CD14-positive monocyte (primary cell): ENCODE measurements around the gene RELCH. TPM values are rescaled to one million over a fixed set of nuclear protein-coding genes. Genes with fewer than 3 reads are reported as not detected.

Source experiments
- DNase-seq, 3 donors: peaks; one replicate each; pipeline ENCODE4 v3.0.0-alpha.2; 2011 to 2022
- H2AFZ ChIP-seq: 2 replicates; pipeline ENCODE4 v1.6.0; 2012; ENCODE audit warnings: mild to moderate bottlenecking, low read depth, low read length, inconsistent platforms; ENCODE audit not compliant: insufficient read depth, poor library complexity, severe bottlenecking
- H3K27ac ChIP-seq, 2 donors: 1 replicate in 1 of 2; 2 replicates in 1 of 2; pipeline ENCODE4 v1.5.1; 2012 to 2013; ENCODE audit warnings: low read length in 2 of 2, control low read depth in 1 of 2, inconsistent platforms in 1 of 2, low read depth in 1 of 2, mild to moderate bottlenecking in 1 of 2
- H3K27me3 ChIP-seq, 2 donors: one replicate each; pipeline versions ENCODE4 v1.6.0 to v1.6.1; 2011 to 2013; ENCODE audit warnings: low read length in 2 of 2; ENCODE audit not compliant: control insufficient read depth in 2 of 2, insufficient read depth in 2 of 2
- H3K36me3 ChIP-seq, 2 donors: replicated peaks in 1 of 2; 1 replicate in 1 of 2; 2 replicates in 1 of 2; pipeline versions ENCODE4 v1.5.1 to v1.6.1; 2012 to 2013; ENCODE audit warnings: low read length in 2 of 2, control low read depth in 1 of 2, inconsistent platforms in 1 of 2, mild to moderate bottlenecking in 1 of 2; ENCODE audit not compliant: insufficient read depth in 2 of 2, control insufficient read depth in 1 of 2
- H3K4me1 ChIP-seq, 2 donors: 1 replicate in 1 of 2; 2 replicates in 1 of 2; pipeline versions ENCODE4 v1.5.1 to v1.6.1; 2012 to 2013; ENCODE audit warnings: low read length in 2 of 2, control low read depth in 1 of 2, inconsistent platforms in 1 of 2, mild to moderate bottlenecking in 1 of 2, moderate library complexity in 1 of 2; ENCODE audit not compliant: insufficient read depth in 2 of 2, control insufficient read depth in 1 of 2
- H3K4me2 ChIP-seq: replicated peaks from 2 replicates; pipeline ENCODE3; 2012; ENCODE audit warnings: low read length, moderate library complexity, mild to moderate bottlenecking; ENCODE audit not compliant: poor library complexity, severe bottlenecking; ENCODE audit errors: extremely low read depth
- H3K4me3 ChIP-seq, 3 experiments: fragments of 200-600 bp in 1 of 3; sonication (generic) in 1 of 3; replicated peaks in 1 of 3; 1 replicate in 2 of 3; 2 replicates in 1 of 3; pipeline ENCODE4 v1.5.1; 2011 to 2013; ENCODE audit warnings: low read length in 3 of 3, mild to moderate bottlenecking in 3 of 3, control low read depth in 2 of 3, low read depth in 2 of 3, inconsistent platforms in 1 of 3, moderate library complexity in 1 of 3
- H3K79me2 ChIP-seq: 2 replicates; pipeline ENCODE4 v1.6.0; 2012; ENCODE audit warnings: mild to moderate bottlenecking, control low read depth, inconsistent platforms, low read length, moderate library complexity; ENCODE audit not compliant: insufficient read depth
- H3K9ac ChIP-seq: 2 replicates; pipeline ENCODE4 v1.6.0; 2017; ENCODE audit warnings: low read length, mild to moderate bottlenecking; ENCODE audit not compliant: insufficient read depth, poor library complexity, severe bottlenecking
- H3K9me3 ChIP-seq, 2 donors: replicated peaks in 1 of 2; 1 replicate in 1 of 2; 2 replicates in 1 of 2; pipeline versions ENCODE4 v1.5.1 to v1.6.1; 2012 to 2013; ENCODE audit warnings: low read length in 2 of 2, control low read depth in 1 of 2; ENCODE audit not compliant: control insufficient read depth in 1 of 2, insufficient read depth in 1 of 2
- H4K20me1 ChIP-seq: 2 replicates; pipeline ENCODE4 v1.6.0; 2012; ENCODE audit warnings: mild to moderate bottlenecking, low read length, control low read depth, moderate library complexity; ENCODE audit not compliant: insufficient read depth
- H3K27ac Mint-ChIP-seq, 7 donors: one replicate each; pipeline ENCODE4 v1.8.0; 2020; ENCODE audit warnings: mild to moderate bottlenecking in 7 of 7, mixed read lengths in 7 of 7, moderate library complexity in 6 of 7, inconsistent platforms in 2 of 7
- H3K27me3 Mint-ChIP-seq, 3 donors: one replicate each; pipeline ENCODE4 v1.8.0; 2021 to 2022; ENCODE audit warnings: low read depth in 3 of 3, mild to moderate bottlenecking in 3 of 3, mixed read lengths in 3 of 3, moderate library complexity in 3 of 3, inconsistent platforms in 1 of 3
- H3K36me3 Mint-ChIP-seq, 2 donors: one replicate each; pipeline ENCODE4 v1.8.0; 2020; ENCODE audit warnings: mixed read lengths in 2 of 2, inconsistent platforms in 1 of 2, mild to moderate bottlenecking in 1 of 2
- H3K4me1 Mint-ChIP-seq: one replicate; pipeline ENCODE4 v1.8.0; 2020; ENCODE audit warnings: mild to moderate bottlenecking, mixed read lengths
- H3K4me3 Mint-ChIP-seq, 2 donors: one replicate each; pipeline ENCODE4 v1.8.0; 2020; ENCODE audit warnings: mild to moderate bottlenecking in 2 of 2, mixed read lengths in 2 of 2, moderate library complexity in 1 of 2
- H3K9me3 Mint-ChIP-seq, 7 donors: one replicate each; pipeline ENCODE4 v1.8.0; 2020 to 2022; ENCODE audit warnings: mixed read lengths in 7 of 7, mild to moderate bottlenecking in 6 of 7, moderate library complexity in 6 of 7, inconsistent platforms in 2 of 7
- WGBS: methylation state at CpG from one replicate; pipeline ENCODE4 v1.1.5; 2013; ENCODE audit warnings: missing lambda C conversion rate; ENCODE audit not compliant: insufficient coverage; 5-methylcytosine and 5-hydroxymethylcytosine counted together
- intact Hi-C, 2 donors: fragments of 100-400 bp; cut with micrococcal nuclease; formaldehyde crosslinking; loops; one replicate each; pipeline versions ENCODE4 v1.15.0 to v1.15.1; 2023
- polyA plus RNA-seq, 3 donors: library from polyadenylated mRNA; depleted of rRNA in 1 of 3; unstranded in 2 of 3; stranded (reverse) in 1 of 3; fragments of 300-500 nt in 2 of 3; fragments of >200 nt in 1 of 3; fragmentation: Illumina TruSeq in 2 of 3; gene quantifications; 1 replicate in 2 of 3; 2 replicates in 1 of 3; pipeline ENCODE4 v1.2.3, GENCODE V29; 2012 to 2021
- TF ChIP-seq, protein P1 (sequence below): fragments of 200-600 bp; IDR thresholded peaks from one replicate; pipeline ENCODE4 v1.8.0; 2022; ENCODE audit warnings: antibody characterized with exemption, mild to moderate bottlenecking

RELCH gene
- polyA plus RNA-seq, 3 donors, result 3.8 to 30.4 (median 4.9) TPM

DNA sequence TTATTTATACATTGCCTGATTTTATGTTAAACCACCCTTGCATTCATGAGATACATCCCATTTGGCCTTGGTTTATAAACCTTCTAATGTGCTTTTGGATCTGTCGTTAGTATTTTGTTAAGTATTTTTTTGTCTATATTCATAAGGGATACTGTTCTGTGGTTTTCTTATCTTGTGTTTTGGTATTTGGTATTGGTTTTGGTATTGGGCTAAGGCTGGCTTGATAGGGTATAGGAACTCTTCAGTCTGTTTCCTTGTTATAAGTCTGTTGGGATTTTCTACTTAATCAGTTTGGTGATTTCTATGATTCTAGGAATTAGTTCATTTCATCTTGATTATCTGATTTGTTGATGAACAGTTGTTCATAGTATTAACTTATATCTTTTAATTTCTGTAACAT lies 49.2 kb downstream of the RELCH start:
- Mint-ChIP-seq H3K27me3 (no peaks in the 10 kb centered on the region), H3K36me3 (peaks cover 48 to 68% of the 10 kb centered on the region in 2 donors), H3K4me3 (no peak overlapping the region), H3K4me1 (no peaks in the 10 kb centered on the region), H3K9me3 (peaks cover 0 to 4% (median 0%) of the 10 kb centered on the region in 7 donors), H3K27ac (no peak overlapping the region)
- H4K20me1 ChIP-seq, result no peaks in the 10 kb centered on the region
- H3K27ac ChIP-seq, result no peak overlapping the region
- no peaks in the 10 kb centered on the region for H3K79me2 ChIP-seq
- H3K4me1 ChIP-seq, result no peaks in the 10 kb centered on the region
- H3K27me3 ChIP-seq, result no peaks in the 10 kb centered on the region
- H3K9ac ChIP-seq, result no peak overlapping the region
- TF ChIP-seq, protein P1, sequence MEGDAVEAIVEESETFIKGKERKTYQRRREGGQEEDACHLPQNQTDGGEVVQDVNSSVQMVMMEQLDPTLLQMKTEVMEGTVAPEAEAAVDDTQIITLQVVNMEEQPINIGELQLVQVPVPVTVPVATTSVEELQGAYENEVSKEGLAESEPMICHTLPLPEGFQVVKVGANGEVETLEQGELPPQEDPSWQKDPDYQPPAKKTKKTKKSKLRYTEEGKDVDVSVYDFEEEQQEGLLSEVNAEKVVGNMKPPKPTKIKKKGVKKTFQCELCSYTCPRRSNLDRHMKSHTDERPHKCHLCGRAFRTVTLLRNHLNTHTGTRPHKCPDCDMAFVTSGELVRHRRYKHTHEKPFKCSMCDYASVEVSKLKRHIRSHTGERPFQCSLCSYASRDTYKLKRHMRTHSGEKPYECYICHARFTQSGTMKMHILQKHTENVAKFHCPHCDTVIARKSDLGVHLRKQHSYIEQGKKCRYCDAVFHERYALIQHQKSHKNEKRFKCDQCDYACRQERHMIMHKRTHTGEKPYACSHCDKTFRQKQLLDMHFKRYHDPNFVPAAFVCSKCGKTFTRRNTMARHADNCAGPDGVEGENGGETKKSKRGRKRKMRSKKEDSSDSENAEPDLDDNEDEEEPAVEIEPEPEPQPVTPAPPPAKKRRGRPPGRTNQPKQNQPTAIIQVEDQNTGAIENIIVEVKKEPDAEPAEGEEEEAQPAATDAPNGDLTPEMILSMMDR, result no peak
- H3K4me3 ChIP-seq, result no peak overlapping the region
- H3K9me3 ChIP-seq, result no peaks in the 10 kb centered on the region
- no peak for DNase-seq
- no peak overlapping the region for H3K4me2 ChIP-seq
- H2AFZ ChIP-seq, result no peak overlapping the region
- H3K36me3 ChIP-seq, result peaks cover 59 to 78% of the 10 kb centered on the region in 2 donors
- intact Hi-C loops, result no loop called here
- WGBS, result no CpG with 5 or more reads among the region's 1 CpG

DNA sequence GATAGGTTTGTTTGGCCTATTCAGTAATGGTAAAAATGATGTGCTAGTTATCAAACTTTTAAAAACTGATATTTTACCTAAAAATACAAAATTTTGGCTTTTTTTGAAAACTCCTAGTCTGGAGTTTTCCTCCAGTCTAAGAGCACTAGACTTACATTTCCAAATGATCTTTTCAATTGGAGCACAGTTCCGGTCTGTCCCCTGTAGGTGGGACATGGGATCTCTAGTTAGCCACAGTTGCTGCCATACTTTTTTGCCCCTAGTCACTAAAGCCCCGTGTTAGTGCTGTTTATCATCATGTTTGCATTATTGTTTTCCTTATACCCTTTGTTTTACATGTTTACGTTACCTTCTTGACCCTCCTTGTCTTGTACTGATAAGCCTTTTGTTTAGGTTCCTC lies 52.4 kb downstream of the RELCH start:
- Histone ChIP-seq H3K9ac (no peak overlapping the region), H3K79me2 (no peaks in the 10 kb centered on the region), H3K9me3 (no peaks in the 10 kb centered on the region), H2AFZ (no peak overlapping the region), H3K4me1 (no peaks in the 10 kb centered on the region), H3K4me2 (no peak overlapping the region), H3K27ac (no peak overlapping the region), H4K20me1 (no peaks in the 10 kb centered on the region), H3K4me3 (no peak overlapping the region), H3K27me3 (no peaks in the 10 kb centered on the region), H3K36me3 (peaks cover 55 to 79% of the 10 kb centered on the region in 2 donors)
- Mint-ChIP-seq H3K27ac (peak overlapping the region in 1 of 7 donors; percentile 26), H3K27me3 (no peaks in the 10 kb centered on the region), H3K9me3 (peaks cover 0 to 4% (median 0%) of the 10 kb centered on the region in 7 donors), H3K4me1 (no peaks in the 10 kb centered on the region), H3K4me3 (no peak overlapping the region), H3K36me3 (peaks cover 45 to 64% of the 10 kb centered on the region in 2 donors)
- no CpG with 5 or more reads among the region's 3 CpGs for WGBS
- DNase-seq, result no peak
- intact Hi-C loops, result no loop called here
- TF ChIP-seq, protein P1, result no peak
